ENCODE measurements around the gene RFX6.

Gene RFX6

GRCh38 chr6:116894669-116895068, 17.6 kb downstream of the RFX6 start:
- no peak for DNase-seq

- no peak for DNase-seq
Observed at GRCh38 chr6:116895935-116896334, 18.9 kb downstream of the RFX6 start.

- no peak for DNase-seq
Observed at GRCh38 chr6:116902634-116903033, 25.6 kb downstream of the RFX6 start.

- DNase-seq = no peak
Observed at GRCh38 chr6:116922853-116923548, 46.0 kb downstream of the RFX6 start.

GRCh38 chr6:116924245-116924644, 47.2 kb downstream of the RFX6 start:
- peak; percentile 37 for DNase-seq

GRCh38 chr6:116925088-116925794, 48.2 kb downstream of the RFX6 start:
- no peak for DNase-seq

- DNase-seq = no peak
Observed at GRCh38 chr6:116928677-116929076, 51.6 kb downstream of the RFX6 start.

- DNase-seq = no peak
Observed at GRCh38 chr6:116929825-116930224, 52.8 kb downstream of the RFX6 start.

- no peak for DNase-seq
Observed at GRCh38 chr6:116931456-116931855, 54.4 kb downstream of the RFX6 start.

GRCh38 chr6:116932496-116932895, 55.5 kb downstream of the RFX6 start:
- no peak for DNase-seq

- peak; percentile 18 for DNase-seq
Observed at GRCh38 chr6:116933485-116933884, 56.4 kb downstream of the RFX6 start.

- no peak for DNase-seq
Observed at GRCh38 chr6:116938305-116938704, 61.3 kb downstream of the RFX6 start.

GRCh38 chr6:116941727-116942126, 64.7 kb downstream of the RFX6 start:
- peak; percentile 13 for DNase-seq

- peak; percentile 56 for DNase-seq
Observed at GRCh38 chr6:116945809-116946208, 68.8 kb downstream of the RFX6 start.

GRCh38 chr6:116948533-116949304, 71.7 kb downstream of the RFX6 start:
- DNase-seq = no peak

GRCh38 chr6:116949964-116950363, 72.9 kb downstream of the RFX6 start:
- DNase-seq = peak; percentile 50

- no peak for DNase-seq
Observed at GRCh38 chr6:116954335-116954734, 77.3 kb downstream of the RFX6 start.

- no peak for DNase-seq
Observed at GRCh38 chr6:116954938-116955337, 77.9 kb downstream of the RFX6 start.

GRCh38 chr6:116955773-116956172, 78.7 kb downstream of the RFX6 start:
- DNase-seq = no peak

GRCh38 chr6:116963972-116964371, 86.9 kb downstream of the RFX6 start:
- peak; percentile 13 for DNase-seq

GRCh38 chr6:116966675-116967576, 89.9 kb downstream of the RFX6 start:
- DNase-seq = no peak

- DNase-seq = peak; percentile 82
Observed at GRCh38 chr6:116969211-116969863, 92.3 kb downstream of the RFX6 start.
